KMS-11 (cell line): ENCODE results near the gene SP140.
A peak's percentile ranks its signal among the peaks of the same experiment; 100 is the strongest.

Experiments
- H2AFZ ChIP-seq: fragments of 200-600 bp; sonication (generic); 2 replicates; pipeline ENCODE4 v1.6.1; 2016; ENCODE audit warnings: antibody characterized with exemption, mixed run types, low read depth
- H3K27ac ChIP-seq: fragments of 200-600 bp; sonication (generic); 2 replicates; pipeline ENCODE4 v1.6.1; 2016; ENCODE audit warnings: mild to moderate bottlenecking, mixed run types
- H3K27me3 ChIP-seq: fragments of 200-600 bp; sonication (generic); 2 replicates; pipeline ENCODE4 v1.6.1; 2017; ENCODE audit warnings: mild to moderate bottlenecking, low read depth, mixed run types, moderate library complexity; ENCODE audit not compliant: insufficient read depth
- H3K36me3 ChIP-seq: fragments of 200-600 bp; sonication (generic); 2 replicates; pipeline ENCODE4 v1.6.1; 2017; ENCODE audit warnings: mild to moderate bottlenecking, mixed run types; ENCODE audit not compliant: insufficient read depth
- H3K4me1 ChIP-seq: fragments of 200-600 bp; sonication (generic); 2 replicates; pipeline ENCODE4 v1.6.1; 2016; ENCODE audit warnings: mild to moderate bottlenecking, low read depth, mixed run types; ENCODE audit not compliant: poor library complexity, severe bottlenecking
- H3K4me2 ChIP-seq: fragments of 200-600 bp; sonication (generic); 2 replicates; pipeline ENCODE4 v1.7.0; 2016; ENCODE audit warnings: mild to moderate bottlenecking, mixed run types
- H3K4me3 ChIP-seq: fragments of 200-600 bp; sonication (generic); IDR thresholded peaks from 2 replicates; pipeline ENCODE4 v1.6.1; 2017; ENCODE audit warnings: low read depth, low read length, mixed read lengths; ENCODE audit not compliant: insufficient read depth
- H3K79me2 ChIP-seq: fragments of 200-600 bp; sonication (generic); 2 replicates; pipeline ENCODE4 v1.6.1; 2016; ENCODE audit warnings: low read depth, mixed run types; ENCODE audit not compliant: insufficient read depth
- H3K9ac ChIP-seq: fragments of 200-600 bp; sonication (generic); 2 replicates; pipeline ENCODE4 v1.6.1; 2016; ENCODE audit warnings: mild to moderate bottlenecking, mixed run types
- H4K20me1 ChIP-seq: fragments of 200-600 bp; sonication (generic); 2 replicates; pipeline ENCODE4 v1.6.1; 2016; ENCODE audit warnings: mild to moderate bottlenecking, mixed run types; ENCODE audit not compliant: insufficient read depth
- TF ChIP-seq, protein P1 (sequence below): fragments of 200-600 bp; sonication (generic); conservative IDR thresholded peaks from 2 replicates; pipeline ENCODE4 v1.6.1; 2017; ENCODE audit warnings: low read depth, mild to moderate bottlenecking, antibody characterized with exemption, low read length, moderate library complexity, mixed read lengths

The SP140 gene

DNA sequence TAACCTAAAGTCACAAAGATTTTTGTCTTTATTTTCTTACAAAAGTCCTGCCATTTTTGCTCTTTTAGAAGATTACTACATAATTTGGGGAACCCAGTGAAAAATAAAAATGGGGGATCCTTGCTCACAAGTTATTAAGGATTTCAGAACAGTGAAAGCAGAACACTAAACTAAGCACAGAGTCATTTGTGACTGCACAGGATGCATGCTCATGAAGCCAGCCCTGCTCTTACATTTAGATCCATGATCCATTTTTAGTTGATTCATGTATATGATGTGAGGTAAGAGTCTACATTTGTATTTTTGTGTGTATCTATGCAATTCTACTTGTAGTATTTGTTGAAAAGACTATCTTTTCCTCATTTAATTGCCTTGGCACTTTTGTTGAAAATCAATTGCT is 123.3 kb downstream of the SP140 start:
- peak overlapping the region; percentile 83 for H3K27ac ChIP-seq
- no peak overlapping the region for H2AFZ ChIP-seq
- H3K4me3 ChIP-seq: no peak overlapping the region
- H3K27me3 ChIP-seq: no peaks in the 10 kb centered on the region
- H3K79me2 ChIP-seq: peaks cover 23% of the 10 kb centered on the region
- no peaks in the 10 kb centered on the region for H4K20me1 ChIP-seq
- TF ChIP-seq, protein P1, sequence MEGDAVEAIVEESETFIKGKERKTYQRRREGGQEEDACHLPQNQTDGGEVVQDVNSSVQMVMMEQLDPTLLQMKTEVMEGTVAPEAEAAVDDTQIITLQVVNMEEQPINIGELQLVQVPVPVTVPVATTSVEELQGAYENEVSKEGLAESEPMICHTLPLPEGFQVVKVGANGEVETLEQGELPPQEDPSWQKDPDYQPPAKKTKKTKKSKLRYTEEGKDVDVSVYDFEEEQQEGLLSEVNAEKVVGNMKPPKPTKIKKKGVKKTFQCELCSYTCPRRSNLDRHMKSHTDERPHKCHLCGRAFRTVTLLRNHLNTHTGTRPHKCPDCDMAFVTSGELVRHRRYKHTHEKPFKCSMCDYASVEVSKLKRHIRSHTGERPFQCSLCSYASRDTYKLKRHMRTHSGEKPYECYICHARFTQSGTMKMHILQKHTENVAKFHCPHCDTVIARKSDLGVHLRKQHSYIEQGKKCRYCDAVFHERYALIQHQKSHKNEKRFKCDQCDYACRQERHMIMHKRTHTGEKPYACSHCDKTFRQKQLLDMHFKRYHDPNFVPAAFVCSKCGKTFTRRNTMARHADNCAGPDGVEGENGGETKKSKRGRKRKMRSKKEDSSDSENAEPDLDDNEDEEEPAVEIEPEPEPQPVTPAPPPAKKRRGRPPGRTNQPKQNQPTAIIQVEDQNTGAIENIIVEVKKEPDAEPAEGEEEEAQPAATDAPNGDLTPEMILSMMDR: no peak
- H3K4me2 ChIP-seq: peak overlapping the region; percentile 88
- no peaks in the 10 kb centered on the region for H3K36me3 ChIP-seq
- H3K9ac ChIP-seq: peak overlapping the region; percentile 20; the same call in 1 of the 2 replicates
- peaks cover 69% of the 10 kb centered on the region for H3K4me1 ChIP-seq

DNA sequence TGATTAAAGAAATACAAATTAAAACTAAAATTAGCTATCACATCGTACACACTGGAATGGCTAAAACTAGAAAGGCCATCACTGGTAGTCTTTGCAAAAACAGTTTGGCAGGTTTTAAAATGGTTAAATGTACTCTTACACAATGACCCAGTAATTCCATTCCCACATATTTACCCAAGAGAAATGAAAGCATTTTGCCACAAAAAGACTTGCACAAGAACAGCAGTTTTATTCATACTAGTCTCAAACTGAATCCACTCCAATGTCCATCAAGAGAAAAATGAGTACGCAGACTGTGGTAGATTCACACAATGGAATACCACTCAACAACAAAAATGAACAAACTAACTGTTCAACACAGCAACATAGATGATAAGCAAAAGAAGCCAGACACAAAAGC is 130.5 kb downstream of the SP140 start:
- Histone ChIP-seq H3K9ac (no peak overlapping the region), H3K36me3 (no peaks in the 10 kb centered on the region), H4K20me1 (no peaks in the 10 kb centered on the region), H3K4me1 (peaks cover 2% of the 10 kb centered on the region), H3K27ac (no peak overlapping the region), H3K4me2 (no peak overlapping the region), H2AFZ (no peak overlapping the region), H3K4me3 (no peak overlapping the region), H3K27me3 (no peaks in the 10 kb centered on the region), H3K79me2 (no peaks in the 10 kb centered on the region)
- TF ChIP-seq, protein P1: no peak

DNA sequence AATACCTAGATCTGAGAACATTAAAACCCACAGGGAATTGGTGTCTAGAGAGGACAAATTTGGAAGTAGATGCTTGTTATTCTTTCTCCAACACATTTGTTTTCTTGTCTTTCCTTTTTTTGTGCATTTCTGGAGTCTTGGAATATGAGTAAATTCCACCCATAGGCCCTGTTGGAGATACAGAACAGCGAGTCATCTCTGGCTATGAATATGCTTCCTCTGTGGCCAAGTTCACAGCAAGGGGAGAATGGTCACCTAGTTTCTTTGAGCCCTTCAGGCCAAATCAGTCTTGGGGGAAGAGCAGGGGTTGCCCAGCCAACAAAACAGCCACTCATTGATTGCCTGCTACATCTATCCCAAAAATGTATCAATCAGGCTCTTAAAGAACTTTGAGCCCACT is 132.8 kb downstream of the SP140 start:
- Histone ChIP-seq H4K20me1 (no peaks in the 10 kb centered on the region), H3K4me1 (no peaks in the 10 kb centered on the region), H3K27ac (no peak overlapping the region), H3K27me3 (no peaks in the 10 kb centered on the region), H3K9ac (no peak overlapping the region), H3K36me3 (no peaks in the 10 kb centered on the region), H2AFZ (no peak overlapping the region), H3K4me2 (no peak overlapping the region), H3K79me2 (no peaks in the 10 kb centered on the region), H3K4me3 (no peak overlapping the region)
- TF ChIP-seq, protein P1: no peak

DNA sequence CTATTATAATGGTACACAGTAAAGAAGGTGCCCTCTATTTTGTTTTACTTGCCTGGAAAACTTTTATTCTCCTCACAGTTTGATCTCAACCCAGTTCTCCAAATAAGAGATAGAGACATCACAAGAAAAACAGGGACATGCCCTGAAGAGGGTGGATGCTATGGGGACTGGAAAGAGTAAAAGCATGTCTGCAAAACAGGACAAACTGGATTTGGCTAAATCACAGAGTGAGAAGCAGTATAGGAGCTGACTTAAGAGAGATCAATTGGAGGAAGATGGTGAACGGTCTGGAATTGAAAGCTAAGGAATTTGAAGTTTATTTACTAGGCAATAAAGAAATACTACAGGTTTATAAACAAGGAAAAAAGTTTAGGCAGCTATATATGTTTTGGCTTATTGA is 134.5 kb downstream of the SP140 start:
- H3K9ac ChIP-seq: no peak overlapping the region
- no peak overlapping the region for H2AFZ ChIP-seq
- H3K79me2 ChIP-seq: no peaks in the 10 kb centered on the region
- no peaks in the 10 kb centered on the region for H3K36me3 ChIP-seq
- no peak overlapping the region for H3K27ac ChIP-seq
- no peaks in the 10 kb centered on the region for H4K20me1 ChIP-seq
- H3K4me2 ChIP-seq: no peak overlapping the region
- no peaks in the 10 kb centered on the region for H3K4me1 ChIP-seq
- no peaks in the 10 kb centered on the region for H3K27me3 ChIP-seq
- no peak overlapping the region for H3K4me3 ChIP-seq
- TF ChIP-seq, protein P1: no peak
